Measurements from ENCODE around the gene RAPGEF5.

DNA sequence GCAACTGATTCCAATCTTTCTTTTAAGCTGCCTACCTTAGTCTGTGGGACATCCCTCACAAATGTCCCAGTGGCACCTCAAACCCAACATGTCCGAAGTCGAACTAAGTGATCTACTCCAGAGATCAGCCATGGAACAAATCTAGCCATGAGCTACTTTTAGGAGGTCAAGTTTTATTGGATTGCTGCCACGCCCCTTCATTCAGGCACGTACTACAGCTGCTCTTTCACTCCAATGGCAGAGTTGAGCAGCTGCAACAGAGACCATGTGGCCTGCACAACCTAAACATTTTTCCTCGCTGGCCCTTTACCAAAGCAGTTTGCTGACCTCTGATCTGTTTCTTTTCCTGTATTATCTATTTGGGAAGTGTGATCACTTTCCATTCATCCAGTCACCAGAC is 218.8 kb downstream of the RAPGEF5 start:
- TF ChIP-seq, protein P1, sequence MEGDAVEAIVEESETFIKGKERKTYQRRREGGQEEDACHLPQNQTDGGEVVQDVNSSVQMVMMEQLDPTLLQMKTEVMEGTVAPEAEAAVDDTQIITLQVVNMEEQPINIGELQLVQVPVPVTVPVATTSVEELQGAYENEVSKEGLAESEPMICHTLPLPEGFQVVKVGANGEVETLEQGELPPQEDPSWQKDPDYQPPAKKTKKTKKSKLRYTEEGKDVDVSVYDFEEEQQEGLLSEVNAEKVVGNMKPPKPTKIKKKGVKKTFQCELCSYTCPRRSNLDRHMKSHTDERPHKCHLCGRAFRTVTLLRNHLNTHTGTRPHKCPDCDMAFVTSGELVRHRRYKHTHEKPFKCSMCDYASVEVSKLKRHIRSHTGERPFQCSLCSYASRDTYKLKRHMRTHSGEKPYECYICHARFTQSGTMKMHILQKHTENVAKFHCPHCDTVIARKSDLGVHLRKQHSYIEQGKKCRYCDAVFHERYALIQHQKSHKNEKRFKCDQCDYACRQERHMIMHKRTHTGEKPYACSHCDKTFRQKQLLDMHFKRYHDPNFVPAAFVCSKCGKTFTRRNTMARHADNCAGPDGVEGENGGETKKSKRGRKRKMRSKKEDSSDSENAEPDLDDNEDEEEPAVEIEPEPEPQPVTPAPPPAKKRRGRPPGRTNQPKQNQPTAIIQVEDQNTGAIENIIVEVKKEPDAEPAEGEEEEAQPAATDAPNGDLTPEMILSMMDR (IDR thresholded peaks at IDR 0.05): no peak
- TF ChIP-seq POLR2AphosphoS5 (IDR thresholded peaks at IDR 0.05): no peak
- TF ChIP-seq POLR2A (IDR thresholded peaks at IDR 0.05): no peak
